ENCODE results near the gene SCLY. TPM values are rescaled to one million over a fixed set of nuclear protein-coding genes. Genes with fewer than 3 reads are reported as not detected.

SCLY gene
- total and polyA plus RNA-seq, 8 donors: 5.4 to 12.8 (median 11.4) TPM

- peaks cover 0 to 8% (median 5%) of the 10 kb centered on the region in 4 donors for H3K36me3 ChIP-seq
- peaks cover 0 to 19% (median 2%) of the 10 kb centered on the region in 4 donors for H3K4me1 ChIP-seq
- DNase-seq: peak; percentile 23 to 29
- no peak overlapping the region for H3K4me3 ChIP-seq
- no peaks in the 10 kb centered on the region for H3K9me3 ChIP-seq
- no peak overlapping the region for H3K27ac ChIP-seq
- H3K27me3 ChIP-seq: no peaks in the 10 kb centered on the region
- 75 to 86% (median 80%) methylated on average over 13 to 22 of the region's 22 CpGs for WGBS, 5 donors
- intact Hi-C loops (cut with DNase I; ENCODE audit: low total_unique reads): no loop called here
- no peak for TF ChIP-seq POLR2A (IDR thresholded peaks at IDR 0.05)
- TF ChIP-seq POLR2AphosphoS5 (IDR thresholded peaks at IDR 0.05): no peak
- TF ChIP-seq EP300 (IDR thresholded peaks at IDR 0.05): no peak
- no peak for TF ChIP-seq CTCF (IDR thresholded peaks at IDR 0.05)
Observed at GRCh38 chr2:238096311-238097011, 35.7 kb downstream of the SCLY start.

- DNase-seq: peak in 1 of 2 donors; percentile 21
- intact Hi-C loops (cut with DNase I; ENCODE audit: low total_unique reads): no loop called here
- WGBS, 5 donors: 85 to 89% (median 85%) methylated on average over 15 to 19 of the region's 19 CpGs
Observed at GRCh38 chr2:238097201-238097987, 36.6 kb downstream of the SCLY start.

GRCh38 chr2:238097988-238098871 is 37.4 kb downstream of the SCLY start:
- H3K4me3 ChIP-seq: no peak overlapping the region
- H3K36me3 ChIP-seq: peaks cover 0 to 6% (median 2%) of the 10 kb centered on the region in 4 donors
- intact Hi-C loops (cut with DNase I; ENCODE audit: low total_unique reads): no loop called here
- WGBS, 5 donors: 56 to 80% (median 68%) methylated on average over 19 to 37 of the region's 37 CpGs
- TF ChIP-seq POLR2AphosphoS5 (IDR thresholded peaks at IDR 0.05) (peak in 1 of 3 donors; percentile 54), EP300 (IDR thresholded peaks at IDR 0.05) (no peak)
- H3K27me3 ChIP-seq: no peaks in the 10 kb centered on the region
- peak overlapping the region in 4 of 5 donors; percentile 8 to 64 (median 18) for H3K27ac ChIP-seq
- peaks cover 0 to 19% (median 2%) of the 10 kb centered on the region in 4 donors for H3K4me1 ChIP-seq
- H3K9me3 ChIP-seq: no peaks in the 10 kb centered on the region
- DNase-seq: peak; percentile 56 to 69

More at GRCh38 chr2:238097201-238097987, 36.6 kb downstream of the SCLY start:
- Histone ChIP-seq H3K27me3 (no peaks in the 10 kb centered on the region), H3K4me3 (no peak overlapping the region), H3K27ac (no peak overlapping the region), H3K36me3 (peaks cover 0 to 6% (median 2%) of the 10 kb centered on the region in 4 donors), H3K9me3 (no peaks in the 10 kb centered on the region), H3K4me1 (peaks cover 0 to 19% (median 2%) of the 10 kb centered on the region in 4 donors)
- TF ChIP-seq EP300 (IDR thresholded peaks at IDR 0.05) (no peak), POLR2A (IDR thresholded peaks at IDR 0.05) (no peak), CTCF (IDR thresholded peaks at IDR 0.05) (no peak), POLR2AphosphoS5 (IDR thresholded peaks at IDR 0.05) (no peak)

- Histone ChIP-seq H3K27me3 (no peaks in the 10 kb centered on the region), H3K9me3 (no peaks in the 10 kb centered on the region), H3K4me1 (peaks cover 0 to 19% (median 2%) of the 10 kb centered on the region in 4 donors), H3K4me3 (no peak overlapping the region), H3K36me3 (peaks cover 0 to 6% (median 2%) of the 10 kb centered on the region in 4 donors), H3K27ac (peak overlapping the region in 4 of 5 donors; percentile 8 to 64 (median 18))
- intact Hi-C loops (cut with DNase I; ENCODE audit: low total_unique reads): no loop called here
- peak in 1 of 2 donors; percentile 23 for DNase-seq
- WGBS, 5 donors: 69 to 74% (median 72%) methylated on average over 17 of the region's 17 CpGs
- TF ChIP-seq CTCF (IDR thresholded peaks at IDR 0.05) (no peak), EP300 (IDR thresholded peaks at IDR 0.05) (no peak), POLR2A (IDR thresholded peaks at IDR 0.05) (no peak), POLR2AphosphoS5 (IDR thresholded peaks at IDR 0.05) (no peak)
Observed at GRCh38 chr2:238098901-238099713, 38.3 kb downstream of the SCLY start.
